GM19351 (cell line): Measurements from ENCODE around the gene ASAP3.
"Not testable (repeated sequence)": the region's sequence is repeated elsewhere in the genome, so short reads cannot be mapped to it uniquely, and the experiment has no call there.

ENCODE experiments used
- ATAC-seq: cut with Tn5 transposase; IDR thresholded peaks from one replicate; pipeline ENCODE4 v1.9.1; 2021; ENCODE audit warnings: mild to moderate bottlenecking, moderate library complexity; ENCODE audit not compliant: unreplicated experiment

ASAP3 gene

GRCh38 chr1:23400324-23401114 is 83.5 kb downstream of the ASAP3 start:
- ATAC-seq = no peak

- ATAC-seq = no peak
These were observed 84.8 kb downstream of the ASAP3 start for GRCh38 chr1:23399229-23399628.

GRCh38 chr1:23397908-23398307 is 86.1 kb downstream of the ASAP3 start:
- no peak for ATAC-seq

GRCh38 chr1:23396380-23396779 is 87.6 kb downstream of the ASAP3 start:
- no peak for ATAC-seq

- ATAC-seq = no peak
These were observed 88.1 kb downstream of the ASAP3 start for GRCh38 chr1:23395849-23396248.

GRCh38 chr1:23395154-23395724 is 88.7 kb downstream of the ASAP3 start:
- ATAC-seq = no peak

GRCh38 chr1:23394684-23395083 is 89.3 kb downstream of the ASAP3 start:
- ATAC-seq = no peak

GRCh38 chr1:23394181-23394580 is 89.8 kb downstream of the ASAP3 start:
- ATAC-seq = no peak

- ATAC-seq = no peak
These were observed 90.3 kb downstream of the ASAP3 start for GRCh38 chr1:23393706-23394105.

- no peak for ATAC-seq
These were observed 91.7 kb downstream of the ASAP3 start for GRCh38 chr1:23392125-23392855.

- ATAC-seq = no peak
These were observed 94.1 kb downstream of the ASAP3 start for GRCh38 chr1:23389837-23390321.

- ATAC-seq = no peak
These were observed 96.5 kb downstream of the ASAP3 start for GRCh38 chr1:23387494-23387893.

- ATAC-seq = no peak
These were observed 98.8 kb downstream of the ASAP3 start for GRCh38 chr1:23385119-23385621.

- ATAC-seq = no peak
These were observed 99.5 kb downstream of the ASAP3 start for GRCh38 chr1:23384312-23385058.

GRCh38 chr1:23383577-23384311 is 100.2 kb downstream of the ASAP3 start:
- no peak for ATAC-seq

- no peak for ATAC-seq
These were observed 102.6 kb downstream of the ASAP3 start for GRCh38 chr1:23381233-23381885.

- no peak for ATAC-seq
These were observed 103.3 kb downstream of the ASAP3 start for GRCh38 chr1:23380719-23381118.

GRCh38 chr1:23380236-23380635 is 103.7 kb downstream of the ASAP3 start:
- ATAC-seq = not testable (repeated sequence)
